Sigmoid colon (tissue), 7 donors: ENCODE data around the gene THBD. TPM values are rescaled to one million over a fixed set of nuclear protein-coding genes. Genes with fewer than 3 reads are reported as not detected.

Experiments used
- DNase-seq: peaks from one replicate; pipeline ENCODE4 v3.0.0-alpha.2; 2019
- H3K27ac ChIP-seq, 4 donors: fragments of 200-600 bp; sonication (generic); one replicate each; pipeline ENCODE4 v1.5.1; 2016 to 2019; ENCODE audit warnings: mild to moderate bottlenecking in 1 of 4
- H3K27me3 ChIP-seq, 3 donors: fragments of 200-600 bp; sonication (generic); one replicate each; pipeline ENCODE4 v1.5.1; 2019; ENCODE audit warnings: mild to moderate bottlenecking in 1 of 3
- H3K36me3 ChIP-seq, 4 donors: fragments of 200-600 bp; sonication (generic); one replicate each; pipeline ENCODE4 v1.5.1; 2016 to 2019
- H3K4me1 ChIP-seq, 4 donors: fragments of 200-600 bp; sonication (generic); one replicate each; pipeline ENCODE4 v1.5.1; 2017 to 2019
- H3K4me3 ChIP-seq, 4 donors: fragments of 200-600 bp; sonication (generic); one replicate each; pipeline ENCODE4 v1.5.1; 2017 to 2019; ENCODE audit warnings: mild to moderate bottlenecking in 2 of 4, moderate library complexity in 1 of 4
- H3K9me3 ChIP-seq, 4 donors: fragments of 200-600 bp in 3 of 4; sonication (generic) in 3 of 4; one replicate each; pipeline versions ENCODE4 v1.5.1 to v1.6.1; 2013 to 2019
- EP300 ChIP-seq, 4 donors: sonication (generic); formaldehyde crosslinking; IDR thresholded peaks; one replicate each; pipeline ENCODE4 v1.6.1; 2017; ENCODE audit warnings: antibody characterized with exemption in 4 of 4
- POLR2A ChIP-seq, 2 donors: fragments of 450-650 bp; IDR thresholded peaks; one replicate each; pipeline ENCODE4 v1.6.1; 2016; ENCODE audit warnings: antibody characterized with exemption in 2 of 2, mild to moderate bottlenecking in 2 of 2, moderate library complexity in 2 of 2
- POLR2AphosphoS5 ChIP-seq, 4 donors: sonication (generic); formaldehyde crosslinking; IDR thresholded peaks; one replicate each; pipeline ENCODE4 v1.6.1; 2017; ENCODE audit warnings: antibody characterized with exemption in 4 of 4
- WGBS, 2 donors: extraction: QIAGEN DNeasy Blood & Tissue Kit; methylation state at CpG; one replicate each; pipeline ENCODE4 v1.1.7; 2013; 5-methylcytosine and 5-hydroxymethylcytosine counted together
- intact Hi-C: fragments of 100-400 bp; cut with DNase I; formaldehyde crosslinking; loops from one replicate; pipeline ENCODE4 v1.15.1; 2023
- polyA plus RNA-seq, 3 donors: library from polyadenylated mRNA; stranded (reverse); fragments of 200-250 nt; gene quantifications; one replicate each; pipeline ENCODE4 v1.2.3, GENCODE V29; 2013
- total RNA-seq, 4 donors: library from RNA; depleted of rRNA; stranded (reverse); fragments of >200 nt; gene quantifications; one replicate each; pipeline ENCODE4 v1.1.0, GENCODE V29; 2016
- TF ChIP-seq, protein P1 (sequence below), 4 experiments: fragments of 450-650 bp in 3 of 4; fragments of 200-600 bp in 1 of 4; IDR thresholded peaks; one replicate each; pipeline ENCODE4 v1.5.1; 2016 to 2019; ENCODE audit warnings: antibody characterized with exemption in 4 of 4, mild to moderate bottlenecking in 3 of 4, moderate library complexity in 2 of 4
- donor health status: healthy with polysubstance abuse.
- donor health status: Bipolar disorder and iron deficiency.
- donor health status: healthy.

THBD gene
- total and polyA plus RNA-seq, 7 donors: 1.8 to 26.6 (median 8.6) TPM

DNA sequence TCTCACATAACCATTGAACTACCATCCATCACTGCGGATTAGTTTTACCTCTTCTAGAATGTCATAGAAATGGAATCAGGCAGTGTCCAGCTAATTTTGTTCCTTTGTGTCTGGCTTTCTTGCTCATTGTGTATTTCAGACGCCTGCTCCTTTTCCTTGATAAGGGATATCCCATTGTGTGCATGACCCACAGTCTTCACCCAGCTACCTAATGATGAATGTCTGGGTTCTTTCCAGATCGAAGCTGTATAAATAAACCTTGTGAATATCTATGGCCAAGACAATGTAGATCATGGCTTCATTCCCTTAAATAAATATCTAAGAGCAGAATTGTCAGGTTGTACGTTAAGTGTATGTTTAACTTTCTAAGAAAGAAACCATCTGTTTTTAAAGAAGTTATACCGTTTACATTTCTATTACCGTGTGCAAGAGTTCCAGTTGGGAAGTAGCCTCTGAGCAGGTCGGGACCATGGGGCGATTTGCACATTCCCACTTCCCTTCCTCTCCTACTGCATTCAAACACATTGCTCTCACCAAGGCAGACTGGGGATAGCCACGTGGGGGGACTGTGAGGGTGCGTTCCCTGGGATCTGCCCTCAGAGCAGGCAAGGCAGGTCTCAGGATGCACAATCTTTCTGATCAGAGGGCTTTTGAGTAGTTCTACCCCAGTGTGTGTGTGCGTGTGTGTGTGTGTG, 23.6 kb upstream of the THBD start:
- no peak overlapping the region for H3K4me3 ChIP-seq
- no peak for TF ChIP-seq EP300 (IDR thresholded peaks at IDR 0.05)
- TF ChIP-seq POLR2A (IDR thresholded peaks at IDR 0.05): no peak
- no peak for TF ChIP-seq POLR2AphosphoS5 (IDR thresholded peaks at IDR 0.05)
- TF ChIP-seq, protein P1, sequence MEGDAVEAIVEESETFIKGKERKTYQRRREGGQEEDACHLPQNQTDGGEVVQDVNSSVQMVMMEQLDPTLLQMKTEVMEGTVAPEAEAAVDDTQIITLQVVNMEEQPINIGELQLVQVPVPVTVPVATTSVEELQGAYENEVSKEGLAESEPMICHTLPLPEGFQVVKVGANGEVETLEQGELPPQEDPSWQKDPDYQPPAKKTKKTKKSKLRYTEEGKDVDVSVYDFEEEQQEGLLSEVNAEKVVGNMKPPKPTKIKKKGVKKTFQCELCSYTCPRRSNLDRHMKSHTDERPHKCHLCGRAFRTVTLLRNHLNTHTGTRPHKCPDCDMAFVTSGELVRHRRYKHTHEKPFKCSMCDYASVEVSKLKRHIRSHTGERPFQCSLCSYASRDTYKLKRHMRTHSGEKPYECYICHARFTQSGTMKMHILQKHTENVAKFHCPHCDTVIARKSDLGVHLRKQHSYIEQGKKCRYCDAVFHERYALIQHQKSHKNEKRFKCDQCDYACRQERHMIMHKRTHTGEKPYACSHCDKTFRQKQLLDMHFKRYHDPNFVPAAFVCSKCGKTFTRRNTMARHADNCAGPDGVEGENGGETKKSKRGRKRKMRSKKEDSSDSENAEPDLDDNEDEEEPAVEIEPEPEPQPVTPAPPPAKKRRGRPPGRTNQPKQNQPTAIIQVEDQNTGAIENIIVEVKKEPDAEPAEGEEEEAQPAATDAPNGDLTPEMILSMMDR (IDR thresholded peaks at IDR 0.05): no peak
- DNase-seq: no peak
- H3K36me3 ChIP-seq: no peaks in the 10 kb centered on the region
- intact Hi-C loops: no loop called here
- H3K4me1 ChIP-seq: no peaks in the 10 kb centered on the region
- no peaks in the 10 kb centered on the region for H3K9me3 ChIP-seq
- H3K27me3 ChIP-seq: no peaks in the 10 kb centered on the region
- no peak overlapping the region for H3K27ac ChIP-seq
- WGBS, 2 donors: 79% methylated on average over 11 of the region's 11 CpGs

- Histone ChIP-seq H3K27ac (no peak overlapping the region), H3K27me3 (no peaks in the 10 kb centered on the region), H3K9me3 (no peaks in the 10 kb centered on the region), H3K4me1 (no peaks in the 10 kb centered on the region), H3K4me3 (no peak overlapping the region), H3K36me3 (no peaks in the 10 kb centered on the region)
- intact Hi-C loops: no loop called here
- 36 to 68% methylated on average over 4 of the region's 4 CpGs for WGBS, 2 donors
- DNase-seq: no peak
- no peak for TF ChIP-seq POLR2A (IDR thresholded peaks at IDR 0.05)
- TF ChIP-seq POLR2AphosphoS5 (IDR thresholded peaks at IDR 0.05): no peak
- no peak for TF ChIP-seq EP300 (IDR thresholded peaks at IDR 0.05)
- TF ChIP-seq, protein P1 (IDR thresholded peaks at IDR 0.05): no peak
Observed at GRCh38 chr20:23071996-23072395, 22.5 kb upstream of the THBD start.

GRCh38 chr20:23071398-23071797, 21.9 kb upstream of the THBD start:
- TF ChIP-seq EP300 (IDR thresholded peaks at IDR 0.05) (no peak), POLR2A (IDR thresholded peaks at IDR 0.05) (no peak), POLR2AphosphoS5 (IDR thresholded peaks at IDR 0.05) (no peak)
- TF ChIP-seq, protein P1 (IDR thresholded peaks at IDR 0.05): no peak
- no peak overlapping the region for H3K4me3 ChIP-seq
- no peaks in the 10 kb centered on the region for H3K36me3 ChIP-seq
- intact Hi-C loops: no loop called here
- WGBS, 2 donors: 77 to 83% methylated on average over 3 of the region's 3 CpGs
- H3K27me3 ChIP-seq: no peaks in the 10 kb centered on the region
- DNase-seq: no peak
- H3K9me3 ChIP-seq: no peaks in the 10 kb centered on the region
- no peak overlapping the region for H3K27ac ChIP-seq
- no peaks in the 10 kb centered on the region for H3K4me1 ChIP-seq

DNA sequence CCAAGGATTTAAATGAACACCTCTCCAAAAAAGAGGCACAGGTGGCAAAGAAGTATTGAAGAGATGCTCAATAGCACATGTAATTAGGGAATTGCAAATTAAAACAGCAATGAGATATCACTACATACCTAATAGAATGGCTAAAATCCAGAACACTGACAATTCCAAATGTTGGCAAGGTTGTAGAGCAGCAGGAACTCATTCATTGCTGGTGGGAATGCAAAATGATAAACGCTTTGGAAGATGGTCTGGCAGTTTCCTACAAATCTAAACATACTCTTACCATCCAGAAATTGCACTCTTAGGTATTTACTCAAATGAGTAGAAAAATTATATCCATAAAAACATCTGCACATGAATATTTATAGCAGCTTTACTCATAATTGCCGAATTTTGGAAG, 19.6 kb upstream of the THBD start:
- H3K36me3 ChIP-seq: no peaks in the 10 kb centered on the region
- H3K27me3 ChIP-seq: no peaks in the 10 kb centered on the region
- intact Hi-C loops: no loop called here
- no peaks in the 10 kb centered on the region for H3K4me1 ChIP-seq
- WGBS, 2 donors: 75 to 84% methylated on average over 2 of the region's 2 CpGs
- no peaks in the 10 kb centered on the region for H3K9me3 ChIP-seq
- no peak for TF ChIP-seq POLR2AphosphoS5 (IDR thresholded peaks at IDR 0.05)
- TF ChIP-seq EP300 (IDR thresholded peaks at IDR 0.05): no peak
- TF ChIP-seq, protein P1 (IDR thresholded peaks at IDR 0.05): no peak
- TF ChIP-seq POLR2A (IDR thresholded peaks at IDR 0.05): no peak
- H3K4me3 ChIP-seq: no peak overlapping the region
- DNase-seq: no peak
- no peak overlapping the region for H3K27ac ChIP-seq

GRCh38 chr20:23068283-23068682, 18.8 kb upstream of the THBD start:
- Histone ChIP-seq H3K36me3 (no peaks in the 10 kb centered on the region), H3K27me3 (no peaks in the 10 kb centered on the region), H3K9me3 (no peaks in the 10 kb centered on the region), H3K4me1 (no peaks in the 10 kb centered on the region), H3K27ac (no peak overlapping the region), H3K4me3 (no peak overlapping the region)
- intact Hi-C loops: no loop called here
- WGBS, 2 donors: 85 to 86% methylated on average over 1 of the region's 1 CpG
- DNase-seq: no peak
- TF ChIP-seq POLR2AphosphoS5 (IDR thresholded peaks at IDR 0.05) (no peak), POLR2A (IDR thresholded peaks at IDR 0.05) (no peak)
- TF ChIP-seq, protein P1 (IDR thresholded peaks at IDR 0.05): no peak
